NB4 (cell line): ENCODE measurements around the gene ESRRA.

Source experiments
- POLR2A ChIP-seq: IDR thresholded peaks from 2 replicates; pipeline ENCODE4 v1.6.1; 2011; ENCODE audit warnings: mild to moderate bottlenecking; ENCODE audit not compliant: insufficient read length; ENCODE audit errors: extremely low read depth
- TF ChIP-seq, protein P1 (sequence below): IDR thresholded peaks from one replicate; pipeline ENCODE4 v1.5.1; 2012; ENCODE audit warnings: low read depth, low read length

DNA sequence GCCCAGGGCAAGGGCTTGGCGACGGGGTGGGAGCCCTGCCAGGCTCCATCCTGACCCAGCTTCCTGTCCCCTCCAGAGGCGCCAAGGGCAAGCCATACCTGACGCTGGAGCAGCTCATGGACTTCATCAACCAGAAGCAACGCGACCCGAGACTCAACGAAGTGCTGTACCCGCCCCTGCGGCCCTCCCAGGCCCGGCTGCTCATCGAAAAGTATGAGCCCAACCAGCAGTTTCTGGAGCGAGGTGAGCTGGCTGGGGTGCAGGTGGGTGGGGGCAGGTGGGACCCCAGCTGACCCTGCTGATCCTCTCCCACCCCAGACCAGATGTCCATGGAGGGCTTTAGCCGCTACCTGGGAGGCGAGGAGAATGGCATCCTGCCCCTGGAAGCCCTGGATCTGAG is 49.0 kb upstream of the ESRRA start:
- TF ChIP-seq POLR2A = no peak
- TF ChIP-seq, protein P1, sequence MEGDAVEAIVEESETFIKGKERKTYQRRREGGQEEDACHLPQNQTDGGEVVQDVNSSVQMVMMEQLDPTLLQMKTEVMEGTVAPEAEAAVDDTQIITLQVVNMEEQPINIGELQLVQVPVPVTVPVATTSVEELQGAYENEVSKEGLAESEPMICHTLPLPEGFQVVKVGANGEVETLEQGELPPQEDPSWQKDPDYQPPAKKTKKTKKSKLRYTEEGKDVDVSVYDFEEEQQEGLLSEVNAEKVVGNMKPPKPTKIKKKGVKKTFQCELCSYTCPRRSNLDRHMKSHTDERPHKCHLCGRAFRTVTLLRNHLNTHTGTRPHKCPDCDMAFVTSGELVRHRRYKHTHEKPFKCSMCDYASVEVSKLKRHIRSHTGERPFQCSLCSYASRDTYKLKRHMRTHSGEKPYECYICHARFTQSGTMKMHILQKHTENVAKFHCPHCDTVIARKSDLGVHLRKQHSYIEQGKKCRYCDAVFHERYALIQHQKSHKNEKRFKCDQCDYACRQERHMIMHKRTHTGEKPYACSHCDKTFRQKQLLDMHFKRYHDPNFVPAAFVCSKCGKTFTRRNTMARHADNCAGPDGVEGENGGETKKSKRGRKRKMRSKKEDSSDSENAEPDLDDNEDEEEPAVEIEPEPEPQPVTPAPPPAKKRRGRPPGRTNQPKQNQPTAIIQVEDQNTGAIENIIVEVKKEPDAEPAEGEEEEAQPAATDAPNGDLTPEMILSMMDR = no peak
